Hematopoietic multipotent progenitor cell treated with erythropoietin and hydrocortisone succinate and interleukin-3 and kit ligand, for 17 days (in vitro differentiated cells): ENCODE data around the gene FBRSL1.

Experiments
- DNase-seq: peaks from one replicate; pipeline ENCODE4 v3.0.0-alpha.2; 2015; ENCODE audit warnings: low spot score

The FBRSL1 gene

DNA sequence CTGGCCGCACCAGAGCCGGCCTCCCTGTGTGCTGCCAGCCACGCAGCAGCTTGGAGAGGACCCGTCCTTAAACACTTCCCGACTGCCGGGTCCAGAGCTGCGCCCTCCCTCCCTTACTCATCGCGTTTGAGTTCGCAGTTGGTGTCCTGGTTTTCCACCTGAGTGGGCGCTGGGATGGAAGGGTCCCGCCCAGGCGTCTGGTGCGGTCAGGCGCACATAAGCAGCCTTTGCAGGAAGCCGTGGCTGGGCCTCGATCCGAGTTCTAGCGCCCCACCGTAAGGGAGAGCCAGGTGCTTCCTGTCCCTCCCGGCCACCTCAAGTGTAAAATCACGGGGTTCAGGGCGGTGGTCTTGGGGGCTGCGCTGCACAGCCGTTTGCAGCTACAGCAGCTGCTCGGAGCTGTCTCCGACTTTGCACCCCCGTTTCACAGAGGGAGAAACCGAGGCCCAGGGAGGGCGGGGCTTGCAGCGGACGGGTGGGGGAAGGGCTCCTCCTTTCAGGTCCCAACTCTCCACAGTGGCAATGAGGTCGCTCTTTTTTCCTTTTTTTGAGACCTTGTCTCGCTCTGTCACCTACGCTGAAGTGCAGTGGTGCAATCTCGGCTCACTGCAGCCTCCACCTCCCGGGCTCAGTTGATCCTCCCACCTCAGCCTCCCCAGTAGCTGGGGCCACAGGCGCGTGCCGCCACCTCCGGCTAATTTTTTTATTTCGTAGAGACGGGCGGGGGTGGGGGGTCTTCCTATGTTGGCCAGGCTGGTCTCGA lies 69.1 kb downstream of the FBRSL1 start:
- no peak for DNase-seq

- DNase-seq, result no peak
Measured at GRCh38 chr12:132559652-132560363, 69.9 kb downstream of the FBRSL1 start.

DNA sequence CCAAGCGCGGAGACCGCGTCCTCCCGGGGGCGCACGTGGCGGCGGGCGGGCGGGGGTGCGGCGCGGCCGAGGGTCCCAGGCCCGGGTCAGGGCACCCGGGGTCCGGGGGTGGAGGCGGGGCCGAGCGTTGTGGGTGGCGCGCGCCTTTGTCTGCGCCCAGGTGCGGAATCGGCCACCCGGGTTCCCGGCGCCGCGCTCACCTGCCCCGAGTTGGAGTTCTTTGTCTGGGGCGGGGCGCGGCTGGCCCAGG lies 70.3 kb downstream of the FBRSL1 start:
- DNase-seq, result no peak

DNA sequence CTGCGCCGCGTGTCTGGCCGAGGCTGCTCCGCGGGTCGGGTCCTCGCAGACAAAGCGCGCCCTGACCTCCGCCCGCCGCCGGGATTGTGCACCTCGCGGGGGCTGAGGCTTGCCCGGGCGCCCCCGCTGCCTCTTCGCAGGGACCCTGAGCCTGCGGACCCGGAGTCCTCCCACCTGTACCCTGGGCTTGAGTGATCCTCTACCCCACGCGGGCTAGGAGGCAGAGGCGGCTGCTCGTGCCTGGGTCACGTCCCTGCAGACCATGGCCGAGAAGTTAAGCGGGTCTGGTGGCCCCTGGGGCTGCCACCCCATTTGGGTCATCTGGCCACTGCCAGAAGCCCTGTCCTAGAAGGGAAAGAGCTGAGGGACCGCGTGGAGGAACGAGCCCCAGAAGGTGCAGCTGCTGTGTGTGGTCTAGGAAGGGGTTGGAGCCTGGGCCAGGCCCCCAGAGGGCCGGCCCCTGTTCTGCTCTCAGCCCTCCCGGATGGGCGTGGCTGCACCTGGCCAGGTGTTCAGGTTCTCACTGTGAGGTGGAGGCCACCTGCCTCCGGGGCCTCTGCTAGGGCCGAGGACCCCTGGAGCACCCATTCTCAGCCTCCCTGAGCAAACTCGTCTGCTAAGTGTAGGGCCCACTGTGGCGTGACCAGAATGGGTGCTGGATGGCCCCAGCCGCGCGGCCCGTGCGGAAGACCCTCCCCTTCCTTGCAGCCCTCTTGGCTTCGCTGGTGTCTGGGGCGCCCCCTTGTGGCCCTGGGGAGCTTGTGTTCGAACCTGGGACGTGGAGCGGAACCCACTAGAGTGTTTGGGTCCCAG lies 70.9 kb downstream of the FBRSL1 start:
- DNase-seq, result peak; percentile 40
